NT2/D1 (cell line): Measurements from ENCODE around the gene AQP12A.

ENCODE experiments used
- YY1 ChIP-seq: IDR thresholded peaks from 2 replicates; pipeline ENCODE4 v1.6.1; 2011; ENCODE audit not compliant: insufficient read length, insufficient read depth
- ZNF274 ChIP-seq: IDR thresholded peaks from 2 replicates; pipeline ENCODE4 v1.6.1; 2011; ENCODE audit warnings: mild to moderate bottlenecking, low read depth, low read length

DNA sequence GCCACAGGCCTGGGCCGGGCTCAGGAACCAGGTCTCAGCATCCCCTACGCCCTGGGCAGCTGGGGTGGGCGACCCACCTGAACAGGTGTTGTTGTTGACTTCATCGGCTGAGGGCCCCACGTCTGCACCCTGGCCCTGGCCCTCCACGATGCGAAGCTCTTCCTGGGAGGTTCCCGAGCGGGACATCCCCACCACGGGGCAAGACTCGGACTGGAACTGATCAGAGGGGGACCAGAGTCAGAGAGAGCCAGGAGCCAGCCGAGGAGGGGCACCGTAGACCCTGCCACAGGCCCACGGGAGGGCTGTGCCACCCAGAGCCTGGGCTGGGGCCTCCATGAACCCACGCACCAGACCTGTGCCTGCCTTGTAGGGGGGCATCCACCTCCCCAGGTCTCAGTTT, 54.3 kb downstream of the AQP12A start:
- TF ChIP-seq YY1, result no peak
- TF ChIP-seq ZNF274, result no peak
